HEK293 (cell line): ENCODE results near the gene ANKRD44.

Experiments
- CTCF ChIA-PET: fragments of 350-600 bp; formaldehyde crosslinking; extraction: SDS; loops from one replicate; lab custom pipeline; 2021; ENCODE audit warnings: antibody characterized with exemption; lab: Yijun Ruan, JAX
- POLR2A ChIA-PET: fragments of 300-600 bp; formaldehyde crosslinking; extraction: SDS; loops from one replicate; lab custom pipeline; 2020; ENCODE audit warnings: antibody characterized with exemption, inconsistent platforms; lab: Yijun Ruan, JAX
- H3K27ac ChIP-seq: fragments of 200-500 bp; sonication (Bioruptor generic); 2 replicates; pipeline ENCODE4 v1.5.1; 2014; ENCODE audit warnings: low read depth, low read length, control low read depth, inconsistent platforms; ENCODE audit errors: extremely low read depth
- H3K36me3 ChIP-seq, 2 experiments: fragments of 200-500 bp in 1 of 2; sonication (Bioruptor generic) in 1 of 2; 1 replicate in 1 of 2; 2 replicates in 1 of 2; pipeline ENCODE4 v1.5.1; 2014 to 2017; ENCODE audit warnings: inconsistent platforms in 2 of 2, low read length in 2 of 2; ENCODE audit not compliant: control insufficient read depth in 2 of 2, insufficient read depth in 1 of 2
- H3K4me1 ChIP-seq: fragments of 200-500 bp; sonication (Bioruptor generic); 2 replicates; pipeline ENCODE4 v1.5.1; 2014; ENCODE audit warnings: mild to moderate bottlenecking, low read length, inconsistent platforms; ENCODE audit not compliant: control insufficient read depth, insufficient read depth
- H3K4me3 ChIP-seq: 2 replicates; pipeline ENCODE4 v1.5.1; 2011; ENCODE audit warnings: low read depth, mild to moderate bottlenecking, control low read depth, low read length, moderate library complexity
- H3K9me3 ChIP-seq: fragments of 200-500 bp; sonication (Bioruptor generic); 2 replicates; pipeline ENCODE4 v1.5.1; 2014; ENCODE audit warnings: low read depth, low read length, inconsistent platforms; ENCODE audit not compliant: control insufficient read depth, insufficient read depth
- GLIS1 ChIP-seq: fragments of 450-650 bp; formaldehyde crosslinking; IDR thresholded peaks from 2 replicates; pipeline ENCODE4 v1.5.1; 2016; ENCODE audit warnings: missing biosample characterization, missing genetic modification characterization
- KLF17 ChIP-seq: fragments of 450-650 bp; formaldehyde crosslinking; IDR thresholded peaks from 2 replicates; pipeline ENCODE4 v1.5.1; 2016; ENCODE audit warnings: missing biosample characterization, missing genetic modification characterization
- SCRT2 ChIP-seq: fragments of 450-650 bp; formaldehyde crosslinking; IDR thresholded peaks from 2 replicates; pipeline ENCODE4 v1.5.1; 2016; ENCODE audit warnings: missing biosample characterization, missing genetic modification characterization
- ZBTB1 ChIP-seq: fragments of 450-650 bp; formaldehyde crosslinking; IDR thresholded peaks from 2 replicates; pipeline ENCODE4 v1.5.1; 2016; ENCODE audit warnings: missing biosample characterization, missing genetic modification characterization
- ZBTB21 ChIP-seq: fragments of 450-650 bp; formaldehyde crosslinking; IDR thresholded peaks from 2 replicates; pipeline ENCODE4 v1.5.1; 2017; ENCODE audit warnings: missing biosample characterization, missing genetic modification characterization
- ZBTB6 ChIP-seq: fragments of 450-650 bp; formaldehyde crosslinking; IDR thresholded peaks from 2 replicates; pipeline ENCODE4 v1.5.1; 2017; ENCODE audit warnings: missing biosample characterization, missing genetic modification characterization
- ZBTB7A ChIP-seq: fragments of 450-650 bp; formaldehyde crosslinking; IDR thresholded peaks from 2 replicates; pipeline ENCODE4 v1.5.1; 2016; ENCODE audit warnings: low read depth, missing biosample characterization, missing genetic modification characterization
- ZFHX2 ChIP-seq: fragments of 450-650 bp; formaldehyde crosslinking; conservative IDR thresholded peaks from 2 replicates; pipeline ENCODE4 v1.5.1; 2016; ENCODE audit warnings: missing biosample characterization, missing genetic modification characterization
- ZNF133 ChIP-seq: fragments of 450-650 bp; formaldehyde crosslinking; IDR thresholded peaks from 2 replicates; pipeline ENCODE4 v1.5.1; 2016; ENCODE audit warnings: missing biosample characterization, missing genetic modification characterization
- ZNF148 ChIP-seq: fragments of 450-650 bp; formaldehyde crosslinking; IDR thresholded peaks from 2 replicates; pipeline ENCODE4 v1.5.0; 2017; ENCODE audit warnings: missing biosample characterization, missing genetic modification characterization, borderline replicate concordance
- ZNF221 ChIP-seq: fragments of 450-650 bp; formaldehyde crosslinking; IDR thresholded peaks from 2 replicates; pipeline ENCODE4 v1.5.1; 2017; ENCODE audit warnings: missing biosample characterization, missing genetic modification characterization, borderline replicate concordance
- ZNF366 ChIP-seq: fragments of 450-650 bp; formaldehyde crosslinking; conservative IDR thresholded peaks from 2 replicates; pipeline ENCODE4 v1.5.1; 2016; ENCODE audit warnings: missing biosample characterization, missing genetic modification characterization
- ZNF529 ChIP-seq: fragments of 450-650 bp; formaldehyde crosslinking; IDR thresholded peaks from 2 replicates; pipeline ENCODE4 v1.5.1; 2017; ENCODE audit warnings: missing genetic modification characterization, missing biosample characterization; ENCODE audit not compliant: insufficient replicate concordance
- ZNF544 ChIP-seq: fragments of 450-650 bp; formaldehyde crosslinking; IDR thresholded peaks from 2 replicates; pipeline ENCODE4 v1.5.0; 2017; ENCODE audit warnings: missing biosample characterization, missing genetic modification characterization
- ZNF639 ChIP-seq: fragments of 450-650 bp; formaldehyde crosslinking; IDR thresholded peaks from 2 replicates; pipeline ENCODE4 v1.5.1; 2016; ENCODE audit warnings: missing biosample characterization, missing genetic modification characterization
- ZNF654 ChIP-seq: fragments of 450-650 bp; formaldehyde crosslinking; IDR thresholded peaks from 2 replicates; pipeline ENCODE4 v1.5.1; 2016; ENCODE audit warnings: low read depth, missing biosample characterization, missing genetic modification characterization
- ZNF692 ChIP-seq: fragments of 450-650 bp; formaldehyde crosslinking; IDR thresholded peaks from 2 replicates; pipeline ENCODE4 v1.5.1; 2016; ENCODE audit warnings: missing biosample characterization, missing genetic modification characterization
- ZNF701 ChIP-seq: fragments of 450-650 bp; formaldehyde crosslinking; IDR thresholded peaks from 2 replicates; pipeline ENCODE4 v1.5.1; 2016; ENCODE audit warnings: missing biosample characterization, missing genetic modification characterization
- ZNF776 ChIP-seq: fragments of 450-650 bp; formaldehyde crosslinking; IDR thresholded peaks from 2 replicates; pipeline ENCODE4 v1.5.0; 2017; ENCODE audit warnings: missing biosample characterization, missing genetic modification characterization, borderline replicate concordance

Gene ANKRD44

GRCh38 chr2:196962325-196962724, 348.3 kb downstream of the ANKRD44 start:
- CTCF ChIA-PET: no interaction called here
- H3K4me3 ChIP-seq: no peak overlapping the region
- no peak for TF ChIP-seq ZNF701 (tag by site-specific recombination)
- TF ChIP-seq ZNF654 (tag by site-specific recombination): no peak
- TF ChIP-seq ZBTB21: no peak
- TF ChIP-seq ZNF544 (tag by site-specific recombination): no peak
- TF ChIP-seq ZNF148: no peak
- no peak for TF ChIP-seq SCRT2 (tag by site-specific recombination)
- TF ChIP-seq GLIS1 (tag by site-specific recombination): no peak
- TF ChIP-seq ZBTB6 (tag by site-specific recombination): no peak
- no peak for TF ChIP-seq ZNF776
- TF ChIP-seq ZBTB1 (tag by site-specific recombination): no peak
- TF ChIP-seq ZBTB7A (tag by site-specific recombination): no peak
- TF ChIP-seq, all 188 proteins: peak for 0
- POLR2A ChIA-PET: no interaction called here
- H3K4me1 ChIP-seq: peaks cover 5% of the 10 kb centered on the region; the same call in 1 of the 2 replicates
- H3K9me3 ChIP-seq: no peaks in the 10 kb centered on the region
- no peak overlapping the region for H3K27ac ChIP-seq
- H3K36me3 ChIP-seq: no peaks in the 10 kb centered on the region

- H3K4me3 ChIP-seq: no peak overlapping the region
- POLR2A ChIA-PET: no interaction called here
- peaks cover 5% of the 10 kb centered on the region; the same call in 1 of the 2 replicates for H3K4me1 ChIP-seq
- CTCF ChIA-PET: no interaction called here
- H3K27ac ChIP-seq: no peak overlapping the region
- H3K36me3 ChIP-seq: no peaks in the 10 kb centered on the region
- TF ChIP-seq ZNF529 (tag by site-specific recombination) (no peak), ZNF133 (no peak), ZNF221 (tag by site-specific recombination) (no peak), KLF17 (tag by site-specific recombination) (no peak), ZNF639 (tag by site-specific recombination) (no peak), ZFHX2 (tag by site-specific recombination) (no peak), ZNF692 (tag by site-specific recombination) (no peak), ZNF366 (tag by site-specific recombination) (no peak)
- no peaks in the 10 kb centered on the region for H3K9me3 ChIP-seq
Measured at GRCh38 chr2:196961889-196962288, 348.7 kb downstream of the ANKRD44 start.
